ENCODE data around the gene NUP62.
A peak's percentile ranks its signal among the peaks of the same experiment; 100 is the strongest.

The NUP62 gene

DNA sequence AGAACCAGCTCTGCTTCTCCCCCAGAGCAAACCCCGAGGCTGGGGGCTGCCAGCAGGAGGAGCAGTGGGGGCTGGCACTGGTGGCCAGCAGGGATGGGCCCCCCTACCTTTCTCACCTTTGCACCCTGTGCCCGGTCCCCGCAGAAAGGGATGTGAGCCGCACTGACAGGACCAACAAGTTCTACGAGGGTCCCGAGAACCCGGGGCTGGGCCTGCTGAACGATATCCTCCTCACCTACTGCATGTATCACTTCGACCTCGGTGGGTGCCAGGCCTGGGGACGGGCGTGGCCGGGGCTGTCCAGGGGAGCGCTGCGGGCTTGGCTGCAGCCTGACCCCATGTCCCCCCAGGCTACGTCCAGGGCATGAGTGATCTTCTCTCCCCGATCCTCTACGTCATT lies 45.2 kb downstream of the NUP62 start:
- TF ChIP-seq, protein P1, sequence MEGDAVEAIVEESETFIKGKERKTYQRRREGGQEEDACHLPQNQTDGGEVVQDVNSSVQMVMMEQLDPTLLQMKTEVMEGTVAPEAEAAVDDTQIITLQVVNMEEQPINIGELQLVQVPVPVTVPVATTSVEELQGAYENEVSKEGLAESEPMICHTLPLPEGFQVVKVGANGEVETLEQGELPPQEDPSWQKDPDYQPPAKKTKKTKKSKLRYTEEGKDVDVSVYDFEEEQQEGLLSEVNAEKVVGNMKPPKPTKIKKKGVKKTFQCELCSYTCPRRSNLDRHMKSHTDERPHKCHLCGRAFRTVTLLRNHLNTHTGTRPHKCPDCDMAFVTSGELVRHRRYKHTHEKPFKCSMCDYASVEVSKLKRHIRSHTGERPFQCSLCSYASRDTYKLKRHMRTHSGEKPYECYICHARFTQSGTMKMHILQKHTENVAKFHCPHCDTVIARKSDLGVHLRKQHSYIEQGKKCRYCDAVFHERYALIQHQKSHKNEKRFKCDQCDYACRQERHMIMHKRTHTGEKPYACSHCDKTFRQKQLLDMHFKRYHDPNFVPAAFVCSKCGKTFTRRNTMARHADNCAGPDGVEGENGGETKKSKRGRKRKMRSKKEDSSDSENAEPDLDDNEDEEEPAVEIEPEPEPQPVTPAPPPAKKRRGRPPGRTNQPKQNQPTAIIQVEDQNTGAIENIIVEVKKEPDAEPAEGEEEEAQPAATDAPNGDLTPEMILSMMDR (IDR thresholded peaks at IDR 0.05; ENCODE audit: low read length, missing control alignments): no peak
- H3K4me3 ChIP-seq (replicated peaks; ENCODE audit: low read depth, low read length): no peak overlapping the region
- no peak for DNase-seq (ENCODE audit: low read depth)

DNA sequence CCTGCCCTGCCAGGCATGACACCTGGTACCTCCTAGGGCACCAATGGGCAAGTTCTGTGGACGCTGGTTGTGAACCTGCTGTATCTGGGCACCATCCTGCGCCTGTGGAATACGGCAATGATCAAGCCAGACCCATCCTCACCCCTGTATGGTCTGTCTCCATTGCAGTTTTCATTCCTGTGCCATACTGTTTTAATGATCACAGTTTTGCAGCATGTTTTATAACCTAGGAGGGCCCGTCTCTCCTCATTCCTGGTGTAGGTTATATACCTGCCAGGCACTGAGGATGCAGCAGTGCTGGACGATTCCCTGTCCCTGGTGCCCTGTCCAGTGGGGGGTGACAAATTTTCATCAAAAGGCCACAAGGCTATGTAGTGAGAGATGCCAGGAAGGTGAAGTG lies 46.2 kb downstream of the NUP62 start:
- DNase-seq (ENCODE audit: low read depth): no peak
- no peak overlapping the region for H3K4me3 ChIP-seq (replicated peaks; ENCODE audit: low read depth, low read length)
- TF ChIP-seq, protein P1 (IDR thresholded peaks at IDR 0.05; ENCODE audit: low read length, missing control alignments): no peak

DNA sequence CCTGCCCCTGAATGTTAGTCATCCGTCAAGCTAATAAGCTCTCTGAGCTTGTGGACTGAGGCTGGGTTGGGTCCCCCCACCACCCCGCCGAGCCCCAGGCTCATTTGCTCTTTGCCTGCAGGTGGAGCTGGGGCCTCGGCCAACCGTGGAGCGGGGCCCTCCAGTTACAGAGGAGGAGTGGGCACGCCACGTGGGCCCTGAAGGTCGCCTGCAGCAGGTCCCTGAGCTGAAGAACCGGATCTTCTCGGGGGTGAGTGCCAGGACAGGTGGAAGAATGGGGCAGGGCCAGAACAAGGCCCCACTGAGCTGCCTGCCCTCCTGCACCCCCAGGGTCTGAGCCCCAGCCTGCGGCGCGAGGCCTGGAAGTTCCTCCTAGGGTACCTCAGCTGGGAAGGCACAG lies 46.7 kb downstream of the NUP62 start:
- H3K4me3 ChIP-seq (replicated peaks; ENCODE audit: low read depth, low read length): no peak overlapping the region
- TF ChIP-seq, protein P1 (IDR thresholded peaks at IDR 0.05; ENCODE audit: low read length, missing control alignments): no peak
- no peak for DNase-seq (ENCODE audit: low read depth)

DNA sequence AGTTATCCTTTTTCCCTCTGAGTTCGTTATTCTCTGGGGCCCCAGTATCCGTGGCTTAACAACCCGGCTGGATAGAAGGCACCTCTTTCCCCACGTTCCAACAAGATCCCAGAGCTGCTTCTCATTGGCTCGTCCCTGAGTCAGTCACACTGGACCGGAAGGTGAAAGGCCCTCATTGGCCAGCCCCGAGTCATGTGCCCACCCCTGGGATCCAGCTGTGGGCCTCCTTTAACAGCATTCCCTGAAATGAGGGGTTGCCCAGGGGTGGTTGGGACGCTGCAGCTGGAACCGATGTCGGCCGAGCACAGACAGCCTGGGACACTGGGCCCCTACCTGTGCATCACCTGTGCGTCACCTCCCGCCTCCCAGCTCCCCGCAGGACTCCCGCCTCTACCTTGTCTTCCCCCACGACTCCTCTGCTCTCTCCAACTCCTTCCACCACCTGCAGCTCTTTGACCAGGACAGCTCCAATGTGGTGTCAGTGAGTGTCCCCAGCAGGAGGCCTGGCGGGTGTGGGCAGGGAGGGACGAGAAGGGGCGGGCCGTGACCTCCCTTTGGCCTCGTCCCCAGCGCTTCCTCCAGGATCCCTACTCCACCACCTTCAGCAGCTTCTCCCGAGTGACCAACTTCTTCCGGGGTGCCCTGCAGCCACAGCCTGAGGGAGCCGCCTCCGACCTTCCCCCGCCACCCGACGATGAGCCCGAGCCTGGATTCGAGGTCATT lies 47.5 kb downstream of the NUP62 start:
- H3K4me3 ChIP-seq (replicated peaks; ENCODE audit: low read depth, low read length): no peak overlapping the region
- TF ChIP-seq, protein P1 (IDR thresholded peaks at IDR 0.05; ENCODE audit: low read length, missing control alignments): no peak
- DNase-seq (ENCODE audit: low read depth): peak; percentile 30

DNA sequence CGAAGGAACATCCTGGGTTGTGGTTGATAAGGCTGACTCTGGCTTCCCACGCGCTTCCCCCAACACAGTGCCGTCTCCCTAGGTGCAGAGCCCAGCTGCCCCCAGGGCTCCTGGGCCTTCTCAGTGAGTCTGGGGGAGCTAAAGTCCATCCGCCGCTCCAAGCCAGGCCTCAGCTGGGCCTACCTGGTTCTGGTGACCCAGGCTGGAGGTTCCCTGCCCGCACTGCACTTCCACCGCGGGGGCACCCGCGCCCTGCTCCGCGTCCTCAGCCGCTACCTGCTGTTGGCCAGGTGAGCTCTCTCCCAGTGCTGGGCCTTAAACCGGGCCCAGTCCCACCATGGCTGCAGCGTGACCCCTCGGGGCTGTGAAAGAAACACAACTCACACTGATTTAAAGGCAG lies 48.1 kb downstream of the NUP62 start:
- no peak for DNase-seq (ENCODE audit: low read depth)
- TF ChIP-seq, protein P1 (IDR thresholded peaks at IDR 0.05; ENCODE audit: low read length, missing control alignments): no peak
- H3K4me3 ChIP-seq (replicated peaks; ENCODE audit: low read depth, low read length): no peak overlapping the region

DNA sequence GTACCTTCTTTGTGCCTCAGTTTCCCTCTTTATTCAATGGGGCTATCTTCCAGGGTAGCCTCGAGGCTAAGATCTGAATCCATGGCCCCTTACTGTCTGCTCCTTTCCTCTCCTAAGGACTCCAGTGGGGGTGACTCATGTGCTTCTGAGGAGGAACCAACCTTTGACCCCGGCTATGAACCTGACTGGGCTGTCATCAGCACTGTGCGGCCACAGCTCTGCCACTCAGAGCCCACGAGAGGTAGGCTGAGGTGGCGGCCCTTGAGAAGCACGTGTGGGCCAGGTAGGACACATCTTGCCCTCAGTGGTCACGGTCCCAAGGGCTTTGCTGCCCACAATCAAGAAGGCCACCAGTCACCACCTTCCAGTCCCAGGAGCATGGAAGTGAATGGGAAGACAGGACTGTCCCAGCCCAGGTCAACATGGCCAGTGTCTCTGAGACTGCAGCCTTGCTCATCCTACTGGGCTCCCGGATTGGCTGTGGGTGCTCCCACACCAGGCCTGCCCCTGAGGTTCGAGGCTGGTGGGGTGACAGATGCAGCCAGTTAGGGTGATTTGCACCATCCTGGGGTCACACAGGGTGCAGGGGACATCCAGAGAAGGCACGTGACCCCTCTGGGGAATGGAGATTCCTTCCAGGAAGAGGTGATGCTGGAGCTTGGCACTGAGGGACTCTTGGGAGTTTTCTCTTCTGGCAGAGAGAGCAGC lies 49.0 kb downstream of the NUP62 start:
- TF ChIP-seq, protein P1 (IDR thresholded peaks at IDR 0.05; ENCODE audit: low read length, missing control alignments): no peak
- DNase-seq (ENCODE audit: low read depth): no peak
- no peak overlapping the region for H3K4me3 ChIP-seq (replicated peaks; ENCODE audit: low read depth, low read length)

Data from fibroblast of pulmonary artery (primary cell).